Skeletal muscle tissue (tissue), 4 donors: Measurements from ENCODE around the gene DAPK1. TPM values are rescaled to one million over a fixed set of nuclear protein-coding genes. Genes with fewer than 3 reads are reported as not detected.

Source experiments
- H3K27ac ChIP-seq: one replicate; pipeline ENCODE4 v1.7.0; 2013; ENCODE audit warnings: mild to moderate bottlenecking, low read depth, low read length, inconsistent platforms
- H3K27me3 ChIP-seq, 3 donors: one replicate each; pipeline ENCODE4 v1.7.0; 2013; ENCODE audit warnings: low read length in 3 of 3; ENCODE audit not compliant: control insufficient read depth in 3 of 3, insufficient read depth in 3 of 3
- H3K36me3 ChIP-seq, 3 donors: one replicate each; pipeline ENCODE4 v1.7.0; 2013; ENCODE audit warnings: low read length in 3 of 3; ENCODE audit not compliant: control insufficient read depth in 3 of 3, insufficient read depth in 3 of 3
- H3K4me1 ChIP-seq, 3 donors: one replicate each; pipeline ENCODE4 v1.7.0; 2013; ENCODE audit warnings: low read length in 3 of 3, mild to moderate bottlenecking in 3 of 3; ENCODE audit not compliant: control insufficient read depth in 3 of 3, insufficient read depth in 3 of 3
- H3K4me3 ChIP-seq, 3 donors: one replicate each; pipeline ENCODE4 v1.7.0; 2013; ENCODE audit warnings: low read length in 3 of 3
- H3K9ac ChIP-seq, 3 donors: one replicate each; pipeline ENCODE4 v1.7.0; 2013; ENCODE audit warnings: low read length in 3 of 3, mild to moderate bottlenecking in 3 of 3, moderate library complexity in 2 of 3, low read depth in 1 of 3
- H3K9me3 ChIP-seq, 3 donors: one replicate each; pipeline ENCODE4 v1.7.0; 2013; ENCODE audit warnings: low read length in 3 of 3; ENCODE audit not compliant: control insufficient read depth in 3 of 3
- total RNA-seq: library from RNA; depleted of rRNA; stranded (reverse); fragments of >200 nt; gene quantifications from one replicate; pipeline ENCODE4 v1.2.3, GENCODE V29; 2014
- donor health status: Osteomylitis.

The DAPK1 gene
- total RNA-seq, 1 donor from 2014 or later = 18.8 TPM

GRCh38 chr9:87594662-87595061 lies 97.0 kb downstream of the DAPK1 start:
- Histone ChIP-seq H3K36me3 (no peaks in the 10 kb centered on the region), H3K27me3 (no peaks in the 10 kb centered on the region), H3K9ac (no peak overlapping the region), H3K4me3 (no peak overlapping the region), H3K27ac (no peak overlapping the region), H3K4me1 (peaks cover 36 to 52% (median 47%) of the 10 kb centered on the region in 3 donors), H3K9me3 (no peaks in the 10 kb centered on the region)

DNA sequence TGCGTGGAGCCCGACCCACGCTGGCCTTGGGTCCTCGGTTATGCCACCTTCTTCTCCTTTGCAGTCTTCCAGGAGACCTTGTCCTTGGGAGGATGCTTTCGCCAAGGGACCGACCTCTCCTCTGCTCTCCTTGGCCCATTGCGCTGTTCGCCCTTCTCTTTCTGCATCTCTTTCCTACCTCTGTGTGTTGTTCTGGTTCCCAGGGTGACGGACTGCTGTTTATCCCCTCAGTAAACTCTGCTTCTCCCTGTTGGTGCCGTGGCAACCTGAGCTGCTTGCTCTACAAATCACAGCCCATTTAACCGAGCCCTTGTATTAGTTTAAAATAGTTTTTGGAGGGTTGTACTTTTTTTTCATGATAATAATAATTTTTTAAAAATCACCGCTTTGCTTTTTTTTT lies 97.9 kb downstream of the DAPK1 start:
- no peaks in the 10 kb centered on the region for H3K36me3 ChIP-seq
- H3K4me1 ChIP-seq = peaks cover 40 to 59% (median 57%) of the 10 kb centered on the region in 3 donors
- H3K9ac ChIP-seq = no peak overlapping the region
- no peak overlapping the region for H3K4me3 ChIP-seq
- no peaks in the 10 kb centered on the region for H3K9me3 ChIP-seq
- no peaks in the 10 kb centered on the region for H3K27me3 ChIP-seq
- H3K27ac ChIP-seq = no peak overlapping the region

DNA sequence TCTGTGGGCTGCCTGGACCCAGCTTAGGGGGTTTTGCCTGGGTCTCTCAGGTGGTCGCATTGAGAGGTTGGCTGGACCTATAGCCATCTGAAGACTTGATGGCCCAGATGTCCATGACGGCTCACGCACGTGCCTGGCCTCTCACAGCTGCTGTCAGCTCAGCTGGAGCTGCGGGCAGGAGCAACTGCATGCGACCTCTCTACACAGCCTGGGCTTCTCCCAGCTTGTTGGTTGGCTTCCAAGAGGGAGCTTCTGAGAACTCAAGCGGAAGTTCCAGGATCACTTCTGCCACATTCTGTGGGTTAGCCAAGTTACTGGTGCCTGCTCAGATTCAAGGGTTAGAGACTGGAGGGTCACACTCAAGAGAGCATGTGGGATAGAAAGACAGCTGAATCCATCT lies 99.2 kb downstream of the DAPK1 start:
- Histone ChIP-seq H3K4me1 (peaks cover 39 to 64% (median 55%) of the 10 kb centered on the region in 3 donors), H3K27ac (no peak overlapping the region), H3K9me3 (no peaks in the 10 kb centered on the region)

GRCh38 chr9:87597710-87598443 lies 100.2 kb downstream of the DAPK1 start:
- Histone ChIP-seq H3K9ac (no peak overlapping the region), H3K36me3 (no peaks in the 10 kb centered on the region), H3K4me1 (peaks cover 29 to 54% (median 46%) of the 10 kb centered on the region in 3 donors), H3K27ac (no peak overlapping the region), H3K9me3 (no peaks in the 10 kb centered on the region), H3K4me3 (no peak overlapping the region), H3K27me3 (no peaks in the 10 kb centered on the region)

More for the DNA sequence above, 99.2 kb downstream of the DAPK1 start:
- H3K27me3 ChIP-seq = no peaks in the 10 kb centered on the region
- no peak overlapping the region for H3K9ac ChIP-seq
- H3K4me3 ChIP-seq = no peak overlapping the region
- H3K36me3 ChIP-seq = no peaks in the 10 kb centered on the region

DNA sequence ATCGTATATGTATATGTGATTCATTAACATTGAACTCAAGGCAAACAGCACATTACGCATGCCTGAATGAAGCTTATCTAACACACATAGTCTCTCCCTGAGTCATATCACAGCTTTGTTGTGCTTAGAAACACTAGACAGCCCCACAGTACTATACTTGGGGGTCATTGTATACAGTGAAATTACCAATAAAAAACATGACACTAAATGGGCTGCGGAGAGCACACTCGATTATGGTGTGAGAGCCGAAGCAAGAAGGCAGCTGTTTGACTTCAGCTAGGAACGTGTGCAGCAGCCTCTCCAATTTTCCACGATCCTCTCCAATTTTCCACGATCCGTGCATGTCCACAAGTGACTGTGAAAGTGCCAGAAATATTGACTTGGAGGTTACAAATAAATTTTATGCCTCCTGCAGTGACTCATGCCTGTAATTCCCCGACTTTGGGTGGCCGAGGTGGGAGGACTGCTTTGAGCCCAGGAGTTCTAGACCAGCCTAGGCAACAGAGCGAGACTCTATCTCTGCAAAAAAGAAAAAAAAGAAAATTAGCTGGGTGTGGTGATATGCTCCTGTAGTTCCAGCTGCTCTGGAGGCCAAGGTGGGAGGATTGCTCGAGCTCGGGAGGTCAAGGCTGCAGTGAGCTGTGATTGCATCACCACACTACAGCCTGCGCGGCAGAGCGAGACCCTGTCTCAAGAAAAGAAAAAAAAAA lies 102.4 kb downstream of the DAPK1 start:
- Histone ChIP-seq H3K27ac (no peak overlapping the region), H3K36me3 (peaks cover 2 to 3% (median 2%) of the 10 kb centered on the region in 3 donors)

DNA sequence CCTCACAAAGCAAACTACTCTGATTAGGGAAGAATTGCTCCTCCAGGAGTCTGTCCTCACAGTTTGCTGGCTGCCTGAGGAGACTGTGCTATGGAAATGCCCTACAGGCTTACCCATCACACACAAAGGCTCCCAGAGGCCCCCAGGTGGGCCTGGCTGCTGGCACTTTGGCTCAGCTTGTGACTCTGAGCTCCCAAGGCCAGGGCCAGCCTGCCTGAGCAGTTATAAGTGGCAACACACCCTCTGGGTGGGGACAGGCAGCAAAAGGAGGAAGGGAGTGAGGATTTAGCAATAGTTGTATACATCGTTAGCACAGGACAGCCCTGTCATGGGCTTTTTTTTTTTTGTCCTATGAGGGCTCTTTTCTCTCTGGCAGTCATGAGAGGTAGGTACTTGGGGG lies 103.5 kb downstream of the DAPK1 start:
- H3K27ac ChIP-seq = no peak overlapping the region
- H3K36me3 ChIP-seq = peaks cover 4 to 7% (median 6%) of the 10 kb centered on the region in 3 donors
- H3K9me3 ChIP-seq = no peaks in the 10 kb centered on the region
- H3K4me1 ChIP-seq = peaks cover 11 to 31% (median 31%) of the 10 kb centered on the region in 3 donors
- H3K27me3 ChIP-seq = no peaks in the 10 kb centered on the region
- no peak overlapping the region for H3K9ac ChIP-seq
- H3K4me3 ChIP-seq = no peak overlapping the region

More for the DNA sequence above, 102.4 kb downstream of the DAPK1 start:
- H3K4me3 ChIP-seq = no peak overlapping the region
- H3K4me1 ChIP-seq = peaks cover 11 to 33% (median 31%) of the 10 kb centered on the region in 3 donors
- H3K27me3 ChIP-seq = no peaks in the 10 kb centered on the region
- H3K9ac ChIP-seq = no peak overlapping the region
- no peaks in the 10 kb centered on the region for H3K9me3 ChIP-seq

- Histone ChIP-seq H3K36me3 (peaks cover 4 to 7% (median 6%) of the 10 kb centered on the region in 3 donors), H3K4me1 (peaks cover 10 to 31% (median 27%) of the 10 kb centered on the region in 3 donors), H3K9ac (no peak overlapping the region), H3K27ac (no peak overlapping the region), H3K27me3 (no peaks in the 10 kb centered on the region), H3K9me3 (no peaks in the 10 kb centered on the region), H3K4me3 (no peak overlapping the region)
These were observed 103.9 kb downstream of the DAPK1 start for GRCh38 chr9:87601595-87601994.

GRCh38 chr9:87602933-87603643 lies 105.4 kb downstream of the DAPK1 start:
- Histone ChIP-seq H3K27me3 (no peaks in the 10 kb centered on the region), H3K4me1 (peaks cover 4 to 20% (median 14%) of the 10 kb centered on the region in 3 donors), H3K4me3 (no peak overlapping the region), H3K36me3 (peaks cover 4 to 7% (median 6%) of the 10 kb centered on the region in 3 donors), H3K9ac (no peak overlapping the region), H3K27ac (no peak overlapping the region), H3K9me3 (no peaks in the 10 kb centered on the region)

DNA sequence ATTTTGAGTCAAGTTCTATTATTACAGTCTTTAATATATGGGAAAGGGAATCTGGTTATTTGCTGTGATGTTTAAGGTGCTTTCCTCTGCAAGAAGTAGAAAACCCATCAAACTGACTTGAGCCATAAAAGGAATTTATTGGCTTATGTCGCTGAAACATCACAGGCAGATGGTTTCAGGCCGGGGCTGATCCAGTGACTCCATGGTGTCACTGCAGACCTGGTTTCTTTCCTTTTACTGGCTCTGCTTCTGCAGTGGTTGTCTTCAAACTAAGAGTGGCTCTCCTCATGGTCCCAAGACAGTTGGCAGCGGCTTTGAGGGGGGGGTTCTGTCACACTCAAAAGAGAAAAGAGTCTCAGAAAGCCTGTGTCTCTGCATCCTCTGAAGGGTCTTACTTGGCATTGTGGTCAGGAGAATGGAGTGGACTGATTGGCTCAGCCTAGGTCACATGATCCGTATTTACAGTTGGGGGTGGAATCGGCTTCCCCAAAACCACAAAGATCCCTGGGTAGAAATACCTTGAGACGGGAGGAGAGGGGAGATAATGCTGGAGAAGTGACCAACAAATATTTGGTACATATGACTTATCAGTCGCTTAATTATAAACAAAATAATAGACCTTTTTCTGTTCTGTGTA lies 106.3 kb downstream of the DAPK1 start:
- Histone ChIP-seq H3K4me1 (peaks cover 4 to 14% (median 12%) of the 10 kb centered on the region in 3 donors), H3K4me3 (no peak overlapping the region), H3K36me3 (peaks cover 4 to 7% (median 6%) of the 10 kb centered on the region in 3 donors), H3K27ac (no peak overlapping the region), H3K27me3 (no peaks in the 10 kb centered on the region), H3K9me3 (no peaks in the 10 kb centered on the region), H3K9ac (no peak overlapping the region)
